Middle frontal gyrus (tissue), 1 donor: ENCODE results near the gene CLEC10A.

Source experiments
- DNase-seq: peaks from one replicate; pipeline ENCODE4 v3.0.0-alpha.2; 2015; ENCODE audit warnings: low spot score; ENCODE audit errors: extremely low spot score

Gene CLEC10A

GRCh38 chr17:7041607-7042500 lies 38.2 kb downstream of the CLEC10A start:
- no peak for DNase-seq

- DNase-seq = no peak
Measured at GRCh38 chr17:7039832-7040231, 40.2 kb downstream of the CLEC10A start.

DNA sequence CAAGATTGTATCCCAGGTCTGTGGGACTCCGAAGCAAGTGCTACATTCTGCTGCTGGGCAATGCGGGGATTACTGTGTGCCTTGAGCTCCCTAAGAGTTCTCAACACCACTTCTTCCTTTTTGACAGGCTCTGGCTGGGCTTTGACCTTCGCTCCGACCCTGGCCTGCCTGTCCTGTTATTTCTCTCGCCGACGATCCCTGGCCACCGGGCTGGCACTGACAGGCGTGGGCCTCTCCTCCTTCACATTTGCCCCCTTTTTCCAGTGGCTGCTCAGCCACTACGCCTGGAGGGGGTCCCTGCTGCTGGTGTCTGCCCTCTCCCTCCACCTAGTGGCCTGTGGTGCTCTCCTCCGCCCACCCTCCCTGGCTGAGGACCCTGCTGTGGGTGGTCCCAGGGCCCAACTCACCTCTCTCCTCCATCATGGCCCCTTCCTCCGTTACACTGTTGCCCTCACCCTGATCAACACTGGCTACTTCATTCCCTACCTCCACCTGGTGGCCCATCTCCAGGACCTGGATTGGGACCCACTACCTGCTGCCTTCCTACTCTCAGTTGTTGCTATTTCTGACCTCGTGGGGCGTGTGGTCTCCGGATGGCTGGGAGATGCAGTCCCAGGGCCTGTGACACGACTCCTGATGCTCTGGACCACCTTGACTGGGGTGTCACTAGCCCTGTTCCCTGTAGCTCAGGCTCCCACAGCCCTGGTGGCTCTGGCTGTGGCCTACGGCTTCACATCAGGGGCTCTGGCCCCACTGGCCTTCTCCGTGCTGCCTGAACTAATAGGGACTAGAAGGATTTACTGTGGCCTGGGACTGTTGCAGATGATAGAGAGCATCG lies 41.8 kb downstream of the CLEC10A start:
- no peak for DNase-seq

DNA sequence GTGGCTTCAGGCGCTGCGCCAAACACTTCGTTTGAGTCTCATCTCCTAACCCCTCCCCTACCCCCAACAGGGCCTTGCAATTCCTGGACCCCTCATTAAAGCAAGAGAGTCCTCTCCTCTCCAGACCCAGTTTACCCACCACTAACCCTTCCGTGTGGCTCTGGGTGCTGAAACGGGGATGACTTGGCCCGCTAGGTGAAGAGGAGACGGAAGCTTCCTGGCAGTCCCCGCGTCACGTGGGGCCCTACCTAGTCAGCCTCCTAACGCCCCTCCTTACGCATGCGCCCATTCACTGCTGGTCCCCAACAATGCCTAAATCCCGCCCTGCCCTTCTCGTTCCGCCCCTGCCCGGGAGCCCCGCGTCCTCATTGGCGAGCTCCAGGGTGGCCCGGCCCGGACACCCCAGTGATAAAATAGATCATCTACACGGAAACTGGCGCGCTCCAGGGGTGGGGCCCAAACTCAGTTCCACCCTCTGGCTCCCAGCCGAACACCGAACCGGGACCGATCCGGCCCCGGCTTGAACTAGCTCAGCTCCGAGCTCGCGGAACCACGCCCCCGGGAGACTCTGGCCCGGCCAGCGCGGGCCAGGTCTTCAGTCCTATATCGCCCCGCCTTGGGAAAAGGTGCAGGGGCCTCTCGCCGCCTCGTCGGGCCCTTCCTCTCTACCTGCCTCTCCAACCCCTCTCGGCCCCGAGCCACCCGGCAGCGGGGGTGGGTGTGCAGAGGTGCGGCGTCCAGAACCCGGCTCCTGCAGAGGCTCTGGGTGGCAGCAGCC lies 44.3 kb downstream of the CLEC10A start, which contains the start of gene SLC16A13:
SLC16A13 (plus strand) TSS at position 425 of the 778 bp plus-strand sequence. CDS start 368 bp downstream, outside the sequence.
- DNase-seq = peak; percentile 82

DNA sequence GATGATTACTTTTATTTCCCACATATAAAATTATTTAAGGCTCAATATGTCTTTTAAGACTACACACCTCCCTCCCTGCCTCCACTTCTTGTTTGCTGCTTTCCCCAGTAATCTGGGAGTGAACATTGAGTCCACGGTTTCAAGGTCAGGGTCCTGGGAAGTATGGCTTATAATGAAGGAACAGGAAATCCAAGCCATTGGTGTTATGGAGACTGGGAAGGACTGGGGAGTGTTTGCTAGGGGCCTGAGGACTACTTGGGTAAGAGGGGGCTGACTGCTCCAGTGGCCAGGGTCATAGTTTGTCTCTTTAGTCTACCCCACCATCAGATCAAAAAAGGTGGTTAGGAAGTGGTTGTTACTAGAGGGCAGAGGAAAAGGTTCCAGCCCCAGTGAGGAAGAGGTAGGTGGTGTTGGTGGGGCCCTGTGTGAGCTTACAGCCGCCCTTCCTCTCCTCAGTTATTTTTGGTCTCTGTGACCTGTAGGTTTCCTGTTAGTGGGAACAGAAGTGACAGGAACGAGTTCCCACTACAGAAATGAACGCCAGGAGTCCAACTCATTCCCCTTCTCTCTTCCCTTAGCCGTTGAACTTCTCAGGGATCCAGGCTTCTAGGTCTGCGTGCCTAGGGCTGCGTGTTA lies 45.0 kb downstream of the CLEC10A start:
- no peak for DNase-seq

DNA sequence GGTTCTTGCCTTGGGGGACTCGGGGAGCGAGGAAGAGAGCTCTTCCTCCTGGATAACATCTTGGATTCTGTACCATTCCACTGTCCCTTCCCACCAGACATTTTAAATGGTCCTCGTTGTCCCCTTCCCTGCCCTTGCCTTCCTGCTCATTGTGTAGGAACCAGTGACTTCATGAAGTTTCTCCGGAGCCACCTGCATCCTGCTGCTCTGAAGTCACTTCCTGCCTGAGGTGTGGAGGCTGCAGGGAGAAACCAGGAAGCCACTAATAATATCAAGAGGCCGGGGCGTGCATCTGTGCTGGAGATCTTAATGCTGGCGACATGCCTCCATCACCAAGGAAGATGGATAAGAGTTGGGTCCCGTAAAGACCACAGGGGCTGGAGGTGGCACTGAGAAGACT lies 50.4 kb downstream of the CLEC10A start:
- DNase-seq = no peak

DNA sequence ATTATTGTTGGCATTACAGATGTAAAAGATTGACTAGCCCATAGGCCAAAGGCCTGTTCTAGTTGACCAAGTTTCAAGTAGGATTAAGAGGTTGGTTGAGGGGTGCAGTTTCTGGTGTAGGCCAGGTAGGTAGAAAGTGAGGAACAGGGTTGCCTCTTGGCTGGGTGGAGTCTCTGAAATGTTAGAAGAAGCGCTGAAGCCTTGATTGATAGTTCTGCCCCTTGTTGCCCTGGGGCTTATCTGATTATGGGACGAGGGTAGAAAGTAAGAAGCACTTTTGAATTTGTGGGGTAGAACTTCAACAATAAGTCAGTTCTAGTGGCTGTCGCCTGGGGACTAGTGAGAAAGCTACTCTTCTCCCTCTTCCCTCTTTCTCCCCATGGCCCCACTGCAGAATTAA lies 51.0 kb downstream of the CLEC10A start:
- no peak for DNase-seq

GRCh38 chr17:7027335-7027734 lies 52.7 kb downstream of the CLEC10A start:
- no peak for DNase-seq

DNA sequence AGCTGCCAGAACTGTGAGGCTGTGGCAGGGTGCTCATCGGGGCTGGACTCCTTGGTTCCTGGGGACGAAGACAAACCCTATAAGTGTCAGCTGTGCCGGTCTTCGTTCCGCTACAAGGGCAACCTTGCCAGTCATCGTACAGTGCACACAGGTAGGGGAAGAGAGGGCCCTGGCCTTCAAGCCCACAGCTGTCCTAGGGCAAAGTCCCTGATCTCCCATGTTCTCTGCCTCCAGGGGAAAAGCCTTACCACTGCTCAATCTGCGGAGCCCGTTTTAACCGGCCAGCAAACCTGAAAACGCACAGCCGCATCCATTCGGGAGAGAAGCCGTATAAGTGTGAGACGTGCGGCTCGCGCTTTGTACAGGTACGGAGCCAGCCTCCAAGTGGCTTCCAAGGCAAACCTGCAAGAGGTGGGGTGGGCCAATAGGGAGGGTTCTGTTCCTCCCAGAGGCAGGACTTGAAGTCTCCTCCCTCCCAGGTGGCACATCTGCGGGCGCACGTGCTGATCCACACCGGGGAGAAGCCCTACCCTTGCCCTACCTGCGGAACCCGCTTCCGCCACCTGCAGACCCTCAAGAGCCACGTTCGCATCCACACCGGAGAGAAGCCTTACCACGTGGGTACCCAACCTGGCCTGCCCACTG lies 53.5 kb downstream of the CLEC10A start:
- no peak for DNase-seq

- DNase-seq = no peak
Measured at GRCh38 chr17:7025245-7025644, 54.8 kb downstream of the CLEC10A start.
